NCI-H82 (cell line): Measurements from ENCODE around the gene KRT82.

Source experiments
- DNase-seq: peaks from one replicate; lab custom pipeline; 2025; lab: John Stamatoyannopoulos, UW

The KRT82 gene

DNA sequence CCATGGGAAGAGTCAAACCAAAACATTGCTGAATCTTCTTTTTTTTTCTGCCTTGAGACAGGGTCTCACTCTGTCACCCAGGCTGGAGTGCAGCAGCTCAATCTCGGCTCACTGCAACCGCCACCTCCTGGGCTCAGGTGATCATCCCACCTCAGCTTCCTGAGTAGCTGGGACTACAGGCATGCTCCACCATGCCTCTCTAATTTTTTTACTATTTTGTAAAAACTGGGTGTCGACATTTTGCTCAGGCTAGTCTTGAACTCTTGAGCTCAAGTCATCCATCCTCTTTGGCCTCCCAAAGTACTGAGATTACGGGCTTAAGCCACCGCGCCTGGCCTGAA is 29.5 kb upstream of the KRT82 start:
- no peak for DNase-seq

DNA sequence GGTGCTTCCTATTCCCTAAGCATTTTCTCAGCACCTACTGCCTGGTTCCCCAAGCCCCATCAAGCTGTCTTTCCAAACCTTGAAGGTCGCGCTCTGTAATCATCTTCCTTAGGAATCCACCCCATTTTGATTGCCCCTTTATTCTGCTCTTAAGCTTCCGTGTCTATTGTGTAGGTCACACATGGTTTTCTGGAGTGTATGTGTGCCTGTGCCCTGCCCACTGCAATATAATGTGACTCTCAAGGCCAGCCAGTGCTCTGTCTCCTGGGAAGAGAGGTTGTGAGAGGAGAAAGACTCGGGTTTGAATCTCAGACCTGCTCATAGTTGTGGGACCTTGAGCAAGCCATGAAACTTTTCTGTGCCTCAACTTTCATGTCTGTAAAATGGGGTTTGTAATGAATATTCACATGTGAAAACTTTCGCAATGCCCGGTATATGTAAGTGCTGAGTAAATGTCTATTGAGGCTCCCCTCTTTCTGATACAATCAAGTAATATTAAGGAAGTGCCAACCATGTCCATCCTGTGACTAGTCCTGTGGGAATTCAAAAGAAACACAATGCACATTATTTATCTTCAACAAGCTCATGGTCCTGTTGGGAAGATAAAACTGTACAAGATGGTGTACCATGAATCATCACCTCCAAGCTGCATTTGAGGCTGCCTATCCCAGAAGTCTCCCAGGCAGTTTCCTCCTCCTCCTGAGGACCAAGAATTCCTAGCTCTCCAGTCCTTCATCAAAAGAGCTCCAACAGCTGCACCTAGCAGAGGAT is 28.8 kb upstream of the KRT82 start:
- DNase-seq, result no peak

DNA sequence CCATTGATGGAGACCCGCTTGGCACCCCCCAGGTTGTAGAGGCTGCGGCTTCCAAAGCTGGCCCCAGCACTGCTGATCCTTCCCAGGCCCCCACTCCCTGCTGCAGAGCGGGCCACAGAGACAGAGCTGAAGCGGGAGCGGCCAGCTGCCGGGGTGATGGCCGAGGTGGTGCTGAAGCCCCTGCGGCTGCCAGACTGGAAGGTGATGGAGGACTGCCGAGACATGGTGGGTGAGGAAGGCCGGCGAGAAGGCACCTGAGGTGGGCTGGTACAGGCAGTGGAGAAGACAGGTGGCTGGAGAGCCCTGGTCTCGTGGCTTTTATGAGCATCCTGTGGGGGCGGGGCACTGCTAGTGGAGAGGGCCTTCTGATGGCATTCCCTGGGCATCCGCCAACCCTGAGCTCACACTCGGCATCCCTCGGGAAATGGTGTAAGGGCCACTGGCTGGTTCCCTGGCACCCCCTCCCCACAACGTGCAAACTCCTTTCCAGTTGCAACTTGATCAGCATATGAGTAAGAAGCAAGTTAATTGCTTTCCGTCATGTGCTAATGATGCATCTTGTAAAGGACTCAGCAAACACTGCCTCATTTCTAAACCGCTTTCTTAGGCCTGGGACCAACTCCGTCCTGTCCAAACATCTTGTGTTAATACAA is 28.1 kb upstream of the KRT82 start, which contains the start of gene KRT75:
TSS of gene KRT75 (minus strand) at position 291 of the 653 bp plus-strand sequence. CDS start at position 224, 67 bp downstream.
- no peak for DNase-seq

DNA sequence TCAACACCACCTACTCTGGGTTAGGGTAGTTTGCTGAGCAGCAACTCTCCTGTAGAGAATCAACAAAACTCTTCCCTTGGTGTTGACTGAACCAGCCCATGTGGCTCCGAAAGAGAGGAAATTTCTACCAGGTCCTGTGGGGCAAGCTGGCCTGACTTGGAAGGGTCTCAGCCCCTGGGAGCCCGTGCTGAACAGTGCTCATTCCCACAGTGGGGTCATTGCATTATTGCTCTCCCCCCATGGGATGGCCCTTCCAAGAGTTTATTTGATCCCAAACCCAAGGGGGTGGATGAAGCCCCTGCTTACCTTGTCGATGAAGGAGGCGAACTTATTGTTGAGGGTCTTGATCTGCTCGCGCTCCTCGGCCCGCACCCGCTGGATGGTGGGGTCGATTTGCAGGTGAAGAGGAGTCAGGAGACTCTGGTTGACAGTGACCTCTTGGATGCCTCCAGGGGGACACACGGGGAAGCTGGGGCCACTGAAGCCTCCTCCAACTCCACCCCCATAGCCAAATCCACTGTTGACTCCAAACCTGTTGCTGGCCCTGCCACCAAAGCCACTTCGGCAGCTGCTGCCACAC is 27.5 kb upstream of the KRT82 start:
- DNase-seq, result no peak

DNA sequence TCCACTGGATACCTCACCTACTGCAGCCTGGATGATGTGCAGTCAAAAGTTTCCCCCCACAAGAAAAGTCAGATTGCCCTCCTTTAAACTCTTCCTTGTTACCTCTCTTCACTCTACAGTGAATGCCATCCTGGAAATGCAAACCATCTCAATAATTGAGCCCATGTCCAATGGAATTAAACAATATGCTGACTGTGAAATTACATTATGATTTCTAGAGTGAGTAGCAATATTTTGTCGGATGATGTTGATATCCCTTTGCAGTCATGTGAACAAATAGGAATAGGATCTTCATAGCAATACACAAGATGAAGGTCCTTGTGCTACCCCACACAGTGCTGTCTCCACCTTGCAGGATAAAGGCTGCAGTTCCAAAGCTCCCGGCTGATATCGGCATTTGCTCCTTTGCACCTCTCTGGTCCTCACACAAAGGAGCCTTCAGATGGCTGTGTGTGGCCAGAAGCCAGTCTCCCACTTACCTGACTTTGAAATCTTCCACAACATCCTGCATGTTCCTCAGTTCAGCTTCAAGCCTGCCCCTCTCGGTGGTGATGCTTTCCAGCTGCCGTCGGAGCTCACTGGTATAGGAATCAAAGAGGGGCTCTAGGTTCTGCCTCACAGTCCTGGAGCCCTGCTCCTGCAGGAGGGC is 26.5 kb upstream of the KRT82 start:
- no peak for DNase-seq

DNA sequence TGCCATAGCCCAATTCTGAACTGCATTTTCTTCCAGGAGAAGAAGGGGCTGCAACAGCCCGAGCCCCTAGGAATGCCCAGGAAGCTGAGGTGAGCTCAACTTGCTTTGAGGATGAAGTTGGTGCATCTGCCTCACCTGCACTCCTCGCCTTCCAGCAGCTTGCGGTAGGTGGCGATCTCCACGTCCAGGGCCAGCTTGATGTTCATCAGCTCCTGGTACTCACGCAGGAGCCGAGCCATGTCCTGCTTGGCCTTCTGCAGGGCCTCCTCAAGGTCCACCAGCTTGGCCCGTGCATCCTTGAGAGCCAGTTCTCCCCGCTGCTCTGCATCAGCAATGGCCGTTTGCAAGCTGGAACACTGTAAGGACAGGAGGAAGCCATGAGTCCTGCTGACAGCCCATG is 22.0 kb upstream of the KRT82 start:
- DNase-seq, result no peak

DNA sequence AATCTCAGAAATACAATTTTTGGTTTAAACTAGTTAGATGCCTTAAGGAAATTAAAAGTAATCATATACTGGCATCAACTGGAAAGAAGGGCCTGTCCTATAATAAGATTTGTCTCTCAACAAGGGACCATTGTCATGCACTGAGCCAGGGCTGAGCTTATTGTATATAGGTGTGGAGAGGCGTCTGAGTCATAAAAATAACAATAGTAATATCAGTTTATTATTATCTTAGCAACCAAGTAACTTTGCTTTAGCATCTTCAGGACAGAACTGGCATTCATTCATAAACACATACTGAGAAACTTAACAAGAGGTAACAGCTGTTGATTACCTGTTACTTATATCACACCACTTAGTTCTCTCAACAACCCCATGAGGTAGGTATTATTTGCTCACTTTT is 20.9 kb upstream of the KRT82 start:
- no peak for DNase-seq

DNA sequence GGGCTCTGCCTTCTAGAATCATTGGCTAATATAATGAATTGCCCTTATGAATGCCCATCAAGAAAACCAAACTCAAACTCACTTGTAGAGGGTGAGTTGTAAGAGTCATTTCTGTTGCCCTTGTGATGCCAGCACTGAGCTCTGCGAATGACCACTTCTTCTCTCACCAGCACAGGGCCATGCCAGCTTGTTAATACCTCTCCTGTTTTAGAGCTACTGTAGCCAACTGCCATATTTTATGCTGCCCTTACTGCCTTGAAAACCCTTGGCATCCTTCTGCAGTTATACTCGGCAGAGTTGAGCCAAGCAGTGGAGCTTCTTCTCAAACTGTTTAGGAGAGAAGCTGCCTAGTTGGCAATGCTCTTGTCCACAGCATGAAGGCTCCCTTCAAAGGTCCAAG is 19.9 kb upstream of the KRT82 start:
- no peak for DNase-seq

DNA sequence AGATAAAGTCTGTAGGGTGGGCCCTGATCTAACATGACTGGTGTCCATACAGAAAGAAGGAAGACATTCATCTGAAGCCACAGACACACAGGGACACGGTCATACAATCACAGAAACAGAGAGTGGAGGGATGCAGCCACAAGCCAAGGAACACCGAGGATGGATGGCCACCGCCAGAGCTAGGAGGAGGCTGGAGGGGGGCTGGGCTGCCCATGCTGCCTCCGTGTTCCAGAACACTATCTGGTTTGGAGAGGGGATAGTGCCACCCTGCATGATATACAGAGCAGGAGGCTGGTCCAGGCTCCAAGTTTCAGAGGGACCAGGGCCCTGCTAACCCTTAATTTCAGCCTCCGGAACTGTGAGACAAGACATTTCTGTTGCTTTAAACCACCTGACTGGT is 19.3 kb upstream of the KRT82 start:
- DNase-seq, result no peak

DNA sequence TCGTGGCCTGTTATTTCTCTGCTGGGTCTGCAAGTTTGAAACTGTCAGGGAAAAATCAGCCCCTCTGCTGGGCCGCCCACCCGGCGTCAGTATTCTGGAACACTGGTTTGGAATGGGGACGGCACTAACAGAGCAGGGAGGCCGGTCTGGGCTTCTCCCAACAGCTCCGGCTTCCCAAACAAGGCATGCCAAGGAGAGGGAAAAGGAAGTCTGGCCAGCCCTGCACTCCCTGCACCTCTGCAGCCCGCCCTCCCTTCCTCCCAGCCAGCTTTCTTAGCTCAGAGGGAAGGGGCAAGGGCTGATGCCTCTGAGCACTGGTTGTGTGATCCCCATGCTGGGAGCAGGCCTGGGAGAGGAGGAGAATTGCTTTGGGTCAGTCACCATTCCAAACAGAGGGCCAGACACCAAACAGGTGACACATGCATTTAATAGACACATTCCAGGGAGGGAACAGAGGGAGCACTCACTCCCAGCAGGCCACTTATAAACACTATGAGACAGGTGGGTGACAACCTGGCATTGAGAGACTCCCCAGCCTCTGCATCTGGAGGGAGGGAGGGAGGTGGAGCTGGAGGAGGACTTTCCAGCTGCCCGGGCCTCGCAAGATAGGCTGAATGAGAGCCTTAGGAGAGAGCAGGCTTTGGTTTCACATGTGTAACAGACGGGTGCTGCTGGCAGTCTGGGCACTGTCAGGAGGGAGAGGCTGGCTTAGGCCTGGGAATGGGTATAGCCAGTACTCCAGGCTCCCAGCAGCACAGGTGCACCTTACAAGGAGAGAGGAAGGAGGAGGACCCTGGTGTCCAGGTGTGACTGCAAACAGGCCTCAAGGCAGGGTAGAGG is 17.7 kb upstream of the KRT82 start:
- no peak for DNase-seq

DNA sequence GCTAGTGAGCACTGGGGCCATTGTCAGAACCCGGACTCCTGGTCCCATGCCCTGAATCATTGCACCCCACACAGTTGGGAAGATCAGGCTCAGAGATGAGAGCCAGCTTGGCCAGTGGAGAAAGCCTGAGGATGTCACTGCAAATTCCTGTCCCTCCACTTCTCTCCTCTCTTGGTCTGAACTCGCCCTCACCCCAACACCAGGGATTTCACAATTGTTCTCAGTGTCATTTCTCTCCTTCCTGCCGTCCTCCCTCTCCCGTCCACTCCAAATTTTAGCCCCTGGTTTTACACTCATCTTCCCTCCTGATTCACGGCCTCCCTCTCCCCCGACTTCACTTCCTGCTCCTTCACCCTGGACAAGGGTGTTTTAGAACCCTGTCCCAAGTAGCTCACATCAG is 16.9 kb upstream of the KRT82 start:
- no peak for DNase-seq

DNA sequence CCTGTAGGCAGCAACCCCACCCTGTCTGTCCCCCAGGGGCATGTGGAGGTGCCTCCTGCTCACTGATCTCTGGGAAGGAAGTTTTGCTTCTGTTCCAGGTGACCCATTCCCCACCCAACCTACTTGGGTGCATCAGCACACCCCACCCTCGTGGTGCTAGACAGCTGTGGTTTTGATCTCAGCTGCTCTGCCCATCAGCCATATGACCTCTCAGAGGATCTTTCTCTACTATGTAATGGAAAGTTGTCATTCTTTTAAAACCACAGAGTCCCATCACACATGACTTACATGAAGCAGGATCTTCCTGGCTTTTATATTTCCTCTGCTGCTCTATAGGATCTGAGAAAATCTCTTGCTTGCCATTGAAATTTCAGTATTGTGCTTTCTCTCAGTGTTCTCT is 13.5 kb upstream of the KRT82 start:
- DNase-seq, result no peak

DNA sequence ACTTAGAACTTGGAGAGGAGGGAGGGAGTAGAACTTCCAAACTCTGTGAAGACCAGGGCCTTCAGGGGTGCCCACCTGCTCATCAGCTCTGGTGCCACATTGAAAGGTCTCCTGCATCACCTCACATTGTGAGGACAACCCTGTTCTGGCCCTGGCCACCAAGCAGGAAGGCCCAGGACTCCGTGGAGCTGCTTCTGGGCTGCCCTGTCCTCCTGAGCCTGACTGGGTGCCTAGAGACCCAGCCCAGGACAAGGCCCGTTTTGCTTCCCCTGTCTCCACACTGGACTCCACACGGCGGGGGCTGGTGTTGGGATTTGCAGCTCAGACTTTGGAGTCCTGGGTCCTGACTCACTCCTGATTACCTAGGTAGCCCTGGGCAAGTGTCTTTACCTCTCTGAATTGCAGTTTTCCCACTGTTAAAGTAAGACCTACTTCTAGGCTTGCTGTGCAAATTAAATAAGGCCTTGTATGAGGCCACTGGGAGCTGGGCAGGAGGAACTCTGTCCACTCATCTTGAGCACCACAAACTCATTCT is 12.5 kb upstream of the KRT82 start:
- DNase-seq, result no peak

DNA sequence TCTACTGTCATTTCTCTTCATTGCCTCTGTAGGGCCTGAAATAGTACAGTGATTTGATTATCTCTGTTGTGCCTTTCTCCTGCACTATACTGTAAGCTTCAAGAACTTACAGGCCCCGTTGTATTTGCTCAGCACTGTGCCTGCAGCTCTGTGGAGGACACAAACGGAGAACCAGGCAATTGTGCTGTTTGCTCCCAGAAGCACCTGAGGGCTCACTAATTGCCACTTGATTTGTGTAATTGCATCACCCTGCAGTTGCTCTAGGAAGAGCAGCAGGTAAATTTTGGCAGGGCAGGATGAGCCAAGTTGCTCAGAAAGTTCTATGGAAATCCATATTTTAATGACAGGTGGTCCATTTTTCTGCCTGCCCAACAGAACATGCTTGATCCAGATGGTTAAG is 11.6 kb upstream of the KRT82 start:
- DNase-seq, result no peak

DNA sequence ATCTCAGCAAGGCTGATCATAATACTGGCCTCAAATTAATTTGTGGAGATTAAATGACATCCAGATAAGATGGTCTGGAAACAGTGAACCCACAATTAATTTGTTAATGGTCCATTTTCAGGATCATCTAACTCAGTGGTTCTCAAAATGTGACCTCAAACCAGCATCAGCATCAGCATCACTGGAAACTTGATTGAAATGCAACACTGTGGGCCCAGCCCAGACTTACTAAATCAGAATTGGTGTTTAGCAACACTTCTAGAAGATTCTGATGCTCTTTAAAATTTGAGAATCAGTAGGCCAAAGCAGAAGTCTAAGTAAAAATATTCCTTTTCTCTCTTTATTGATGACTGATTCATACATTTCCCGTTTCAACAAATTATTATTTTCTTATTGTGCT is 10.7 kb upstream of the KRT82 start:
- DNase-seq, result no peak

DNA sequence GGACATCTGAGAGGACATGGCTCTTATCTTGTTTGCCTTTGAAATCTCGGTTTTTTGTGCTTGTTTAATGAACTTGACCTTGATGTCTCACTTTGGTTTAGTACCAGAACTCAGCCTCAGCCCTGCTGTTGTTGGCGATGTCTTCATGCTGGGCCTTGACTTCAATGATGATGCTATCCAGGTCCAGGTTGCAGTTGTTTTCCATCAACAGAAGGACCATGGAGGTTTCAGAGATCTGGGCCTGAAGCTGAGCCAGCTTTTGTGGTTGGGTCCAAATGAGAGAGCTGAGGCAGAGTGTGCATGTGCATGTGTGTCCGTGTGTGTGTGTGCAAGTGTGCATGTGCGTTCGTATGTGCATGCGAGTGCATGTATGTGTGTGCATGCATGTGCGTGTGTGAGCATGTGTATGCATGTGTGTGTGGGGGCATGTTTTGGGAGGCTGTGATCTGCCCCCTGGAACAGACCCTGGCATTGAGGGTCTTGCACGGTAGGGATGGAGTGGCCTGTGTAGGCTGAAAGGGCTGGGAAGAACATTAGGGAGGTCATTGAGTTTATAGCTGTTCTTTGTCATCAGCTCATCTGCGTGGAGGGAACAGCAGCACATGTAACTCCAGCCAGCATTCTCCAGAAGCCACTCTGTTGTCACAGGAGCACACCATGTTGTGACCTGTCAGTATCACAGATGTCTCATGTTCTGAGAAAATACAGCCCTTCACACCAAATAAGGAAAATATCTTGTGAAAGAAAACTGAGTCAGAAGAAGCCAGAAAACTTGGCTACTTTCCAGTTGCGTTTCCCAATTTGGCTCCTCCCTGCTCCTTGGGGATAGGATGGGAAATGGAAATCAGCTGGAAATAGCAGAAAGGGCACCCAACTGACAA is 10.0 kb upstream of the KRT82 start:
- no peak for DNase-seq

DNA sequence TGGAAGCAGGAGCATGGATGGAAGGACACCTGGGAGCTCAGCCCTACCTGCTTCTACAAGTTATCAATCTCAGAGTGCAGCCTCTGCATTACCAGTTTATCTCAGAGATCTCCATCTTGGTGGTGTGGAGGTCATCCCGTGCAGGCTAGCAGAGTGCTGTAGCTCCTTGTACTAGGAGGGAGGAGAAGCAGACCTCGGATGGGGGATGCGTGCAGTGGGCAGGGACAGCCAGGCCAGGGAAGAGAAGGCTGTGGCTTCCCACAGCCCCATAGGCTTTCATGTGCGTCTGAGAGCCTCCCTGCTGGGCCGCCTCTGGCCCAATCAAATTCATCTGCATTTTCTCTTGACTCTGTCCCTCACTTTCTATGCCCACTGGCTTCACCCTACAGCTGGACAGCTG is 8.8 kb upstream of the KRT82 start:
- no peak for DNase-seq

DNA sequence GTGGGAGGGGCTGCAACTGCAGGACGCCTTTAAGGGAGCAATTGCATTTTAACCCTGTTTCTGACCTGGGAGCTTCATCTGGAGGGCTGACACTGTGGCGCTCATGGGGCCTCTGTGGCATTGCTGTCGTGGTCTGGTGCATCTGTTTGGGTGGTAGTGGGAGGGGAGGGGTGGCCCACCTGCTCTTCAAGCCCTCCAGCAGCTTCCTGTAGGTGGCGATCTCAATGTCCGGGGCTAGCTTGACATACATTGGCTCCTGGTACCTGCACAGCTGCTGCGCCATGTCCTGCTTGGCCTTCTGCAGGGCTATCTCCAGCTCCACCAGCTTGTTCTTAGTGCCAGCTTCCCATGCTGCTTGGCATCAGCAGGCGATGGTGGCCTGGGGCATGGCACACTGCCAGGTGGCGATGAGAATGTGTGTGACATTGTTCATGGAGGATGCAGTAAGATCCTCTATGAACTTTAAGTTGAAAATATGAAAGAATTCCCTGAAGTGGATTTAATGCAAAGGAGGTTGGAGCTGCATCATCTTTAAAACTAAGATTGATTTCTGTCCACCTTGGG is 7.7 kb upstream of the KRT82 start:
- no peak for DNase-seq

DNA sequence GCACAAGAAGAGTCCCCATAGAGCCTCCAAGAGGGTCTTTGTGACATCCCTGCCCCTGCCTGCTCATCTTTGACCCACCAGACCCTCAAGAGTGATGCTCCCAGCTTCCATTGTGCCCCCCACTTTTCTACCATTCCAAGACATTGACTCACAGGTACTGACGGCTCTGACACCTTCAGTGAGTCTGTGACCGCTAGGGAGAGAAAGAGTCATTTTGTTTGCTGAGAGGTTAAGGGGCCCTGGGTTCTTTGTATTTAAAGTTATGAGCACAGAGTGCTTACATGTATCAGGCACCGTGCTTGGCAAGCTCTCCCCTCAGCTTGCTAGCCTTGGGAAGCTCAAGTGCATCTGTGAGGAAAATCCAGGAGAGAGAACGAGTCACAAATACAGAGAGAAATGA is 7.1 kb upstream of the KRT82 start:
- no peak for DNase-seq

DNA sequence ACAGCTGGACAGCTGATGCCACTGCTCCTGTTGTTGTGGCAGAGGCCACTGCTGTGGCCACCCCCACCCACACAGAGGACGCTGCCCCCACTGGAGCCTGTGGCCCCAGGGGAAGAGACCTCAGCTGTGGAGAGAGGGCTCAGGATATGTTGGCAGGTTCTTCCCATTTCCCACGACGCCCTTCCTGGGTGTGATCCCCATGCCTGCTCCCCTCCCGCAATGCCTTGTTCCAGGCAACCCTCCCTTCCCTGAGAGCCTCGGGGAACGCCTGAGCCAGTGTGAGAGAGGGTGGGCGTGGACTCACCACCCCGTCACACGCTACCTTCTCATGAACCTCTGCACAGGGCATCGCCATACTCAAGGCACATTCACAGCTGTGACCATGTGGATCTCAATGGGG is 5.7 kb upstream of the KRT82 start:
- no peak for DNase-seq
